Kasumi-1 (cell line): ENCODE results near the gene MYT1.

ENCODE experiments used
- DNase-seq, 2 experiments: peaks; one replicate each; lab custom pipeline; 2025; lab: John Stamatoyannopoulos, UW

The MYT1 gene

GRCh38 chr20:64214113-64214512 lies 49.9 kb downstream of the MYT1 start:
- no peak for DNase-seq

GRCh38 chr20:64214952-64215351 lies 50.7 kb downstream of the MYT1 start:
- DNase-seq, result no peak

GRCh38 chr20:64216036-64216435 lies 51.8 kb downstream of the MYT1 start:
- no peak for DNase-seq

DNA sequence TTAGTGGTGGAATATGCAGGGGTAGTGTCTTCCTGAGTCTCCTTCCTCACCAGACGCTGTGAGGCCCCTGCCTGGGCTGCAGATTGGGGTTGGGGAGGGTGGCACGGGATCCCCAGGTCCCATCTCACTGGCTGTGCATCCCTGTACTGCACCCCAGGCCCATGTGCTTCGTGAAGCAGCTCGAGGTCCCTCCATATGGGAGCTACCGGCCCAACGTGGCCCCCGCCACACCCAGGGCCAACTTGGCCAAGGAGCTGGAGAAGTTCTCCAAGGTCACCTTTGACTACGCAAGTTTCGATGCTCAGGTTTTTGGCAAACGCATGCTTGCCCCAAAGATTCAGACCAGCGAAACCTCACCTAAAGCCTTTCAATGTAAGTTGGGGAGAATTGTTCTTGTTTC lies 52.7 kb downstream of the MYT1 start:
- no peak for DNase-seq

DNA sequence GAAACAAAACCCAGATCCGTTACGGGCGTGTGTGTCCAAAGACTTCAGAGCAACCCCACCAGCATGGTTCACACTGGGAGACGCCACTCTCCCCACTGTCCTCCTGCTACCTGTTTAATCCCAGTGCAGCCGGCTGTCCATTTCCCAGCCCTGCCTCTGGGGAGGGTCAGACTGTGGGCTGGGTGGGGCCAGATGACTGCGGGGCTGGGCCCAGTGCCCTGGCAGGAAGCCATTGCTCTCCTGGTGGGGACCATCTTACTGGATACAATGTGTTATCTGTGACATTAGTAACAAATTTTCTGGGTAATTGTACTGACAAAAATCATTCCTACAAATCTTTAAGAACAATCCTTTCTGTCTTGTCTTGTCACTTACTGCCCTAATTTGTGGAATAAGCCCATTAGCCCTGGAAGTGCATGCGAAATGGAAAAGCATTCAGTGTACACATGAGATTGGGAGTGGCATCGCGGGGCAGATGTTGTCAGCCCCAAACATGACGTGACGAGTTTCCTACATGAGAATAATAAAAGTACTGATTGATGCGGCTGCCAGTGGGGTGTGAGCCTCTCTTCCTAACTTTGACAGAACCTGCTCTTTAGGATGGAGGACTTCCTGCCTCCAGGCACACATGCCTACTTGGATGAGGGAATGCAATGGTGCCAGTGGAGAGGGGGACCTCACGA lies 53.4 kb downstream of the MYT1 start:
- DNase-seq, result no peak

GRCh38 chr20:64219202-64219601 lies 55.0 kb downstream of the MYT1 start:
- no peak for DNase-seq

- DNase-seq, result no peak
Measured at GRCh38 chr20:64219730-64220129, 55.5 kb downstream of the MYT1 start.

GRCh38 chr20:64220420-64220819 lies 56.2 kb downstream of the MYT1 start:
- DNase-seq, result no peak

DNA sequence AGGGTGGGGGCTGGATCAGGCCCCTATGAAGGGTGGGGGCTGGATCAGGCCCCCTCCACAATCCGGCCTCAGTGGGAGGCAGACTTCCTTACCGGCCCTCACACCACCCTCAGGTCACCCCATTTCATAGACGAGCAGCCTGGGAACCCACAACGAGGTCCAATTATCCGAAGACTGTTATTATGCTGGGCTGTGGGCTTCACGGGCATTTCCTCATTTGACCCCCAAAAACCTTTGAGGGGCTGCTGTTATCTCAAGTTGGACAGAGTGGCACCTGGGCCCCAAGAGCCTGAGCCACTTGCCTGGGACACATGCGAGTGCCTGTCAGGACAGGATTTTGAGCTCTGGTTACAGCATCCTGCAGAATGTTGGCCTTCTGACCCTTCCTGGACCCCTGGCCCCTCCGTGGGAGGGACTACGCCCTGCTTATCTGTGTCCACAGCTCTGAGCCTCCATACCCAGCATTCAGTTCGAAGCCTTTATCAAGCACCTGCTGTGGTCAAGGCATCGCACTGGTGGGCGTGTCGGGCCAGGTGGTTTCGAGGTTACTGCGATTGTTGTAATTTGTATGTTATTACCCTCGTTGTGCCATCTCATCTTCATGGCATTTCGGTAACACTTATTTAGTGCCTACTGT lies 56.8 kb downstream of the MYT1 start:
- DNase-seq, result no peak

- DNase-seq, result no peak
Measured at GRCh38 chr20:64222291-64222735, 58.1 kb downstream of the MYT1 start.

DNA sequence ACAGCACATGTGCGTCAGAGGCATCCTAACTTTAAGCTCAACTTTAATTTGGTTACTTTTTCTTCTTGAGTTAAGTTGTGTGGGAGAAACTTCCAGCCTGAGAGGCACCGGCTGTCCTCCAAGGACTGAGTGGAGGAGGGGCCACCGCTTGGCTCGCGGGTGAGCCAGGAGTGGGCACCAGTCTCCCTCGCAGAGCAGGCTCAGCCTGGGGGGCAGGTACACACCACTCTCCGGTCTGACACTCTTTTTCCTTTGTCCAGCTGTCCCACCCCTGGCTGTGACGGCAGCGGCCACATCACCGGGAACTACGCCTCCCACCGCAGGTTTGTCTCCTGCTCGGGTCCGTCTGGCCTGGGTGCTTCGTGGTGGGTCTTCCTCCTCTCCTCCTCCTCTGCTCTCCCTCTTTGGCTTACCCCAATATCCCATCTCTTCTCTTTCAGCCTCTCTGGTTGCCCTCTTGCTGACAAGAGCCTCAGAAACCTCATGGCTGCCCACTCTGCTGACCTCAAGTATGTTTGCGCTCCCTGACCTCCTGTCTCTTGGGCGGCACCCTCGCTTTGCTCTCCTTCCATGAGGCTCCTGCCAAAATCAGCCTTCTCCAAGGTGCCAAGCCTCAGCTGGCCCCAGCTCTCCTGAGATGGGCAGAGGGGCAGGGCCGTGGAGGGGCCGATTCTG lies 58.7 kb downstream of the MYT1 start:
- DNase-seq, result no peak

GRCh38 chr20:64223526-64224067 lies 59.3 kb downstream of the MYT1 start:
- DNase-seq, result no peak

DNA sequence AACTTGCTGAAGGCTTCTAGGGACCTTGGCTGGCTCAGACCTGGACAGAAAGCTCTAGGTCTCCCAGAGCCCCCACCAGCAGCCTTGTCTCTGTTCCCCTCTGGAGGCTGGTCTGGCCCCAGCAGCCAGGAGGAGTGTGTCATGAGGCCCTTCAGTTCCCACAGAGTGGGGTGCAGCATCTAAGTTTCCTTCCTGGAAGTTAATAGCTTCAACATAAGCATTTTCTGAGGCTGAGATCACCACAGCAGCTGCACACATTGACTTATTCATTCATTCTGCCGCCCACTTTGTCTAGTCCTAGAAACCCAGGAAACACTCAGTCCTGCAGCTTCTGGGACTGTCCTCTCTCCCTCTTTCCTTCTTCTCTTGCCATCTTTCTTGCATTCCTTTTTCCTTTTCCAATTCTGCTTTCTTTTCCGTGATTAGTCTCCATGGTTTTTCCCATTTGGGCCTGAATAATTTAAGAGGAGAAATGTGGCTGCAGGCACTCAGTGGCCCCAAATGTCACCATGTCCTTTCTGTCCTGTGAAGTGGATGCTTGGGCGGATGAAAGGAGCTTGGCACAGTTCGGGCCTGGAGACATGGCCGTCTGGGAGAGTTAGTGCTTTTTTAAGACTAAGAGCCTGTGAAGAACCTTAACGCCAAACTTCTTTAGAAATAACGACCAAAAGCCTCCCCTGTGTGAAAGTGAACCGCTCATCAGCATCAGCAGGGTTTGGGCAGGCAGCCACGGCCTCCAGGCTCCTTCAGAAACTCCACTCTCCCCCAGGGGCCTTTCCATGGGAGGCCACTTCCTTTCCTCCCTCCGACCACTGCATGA lies 60.3 kb downstream of the MYT1 start:
- no peak for DNase-seq

DNA sequence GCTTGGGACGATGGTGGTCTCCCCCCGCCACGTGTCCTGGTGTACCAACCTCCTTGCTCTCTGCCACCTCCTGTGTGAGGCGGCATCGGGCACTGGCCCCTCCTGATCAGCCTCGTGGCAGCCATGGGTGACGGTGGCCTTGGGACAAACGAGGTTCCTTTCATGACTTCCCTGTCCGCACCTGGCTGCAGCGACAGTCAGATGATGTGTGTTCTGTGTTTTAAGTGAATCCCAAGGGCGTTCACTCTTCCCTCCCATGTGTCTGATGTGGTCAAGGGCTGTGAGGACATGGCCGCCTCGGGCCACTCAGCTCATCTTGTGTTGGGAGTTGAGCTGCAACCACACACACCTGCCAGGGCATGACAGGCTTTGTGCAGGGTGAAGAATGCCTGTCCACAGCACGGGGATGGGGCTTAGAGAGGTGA lies 60.9 kb downstream of the MYT1 start:
- DNase-seq, result no peak

DNA sequence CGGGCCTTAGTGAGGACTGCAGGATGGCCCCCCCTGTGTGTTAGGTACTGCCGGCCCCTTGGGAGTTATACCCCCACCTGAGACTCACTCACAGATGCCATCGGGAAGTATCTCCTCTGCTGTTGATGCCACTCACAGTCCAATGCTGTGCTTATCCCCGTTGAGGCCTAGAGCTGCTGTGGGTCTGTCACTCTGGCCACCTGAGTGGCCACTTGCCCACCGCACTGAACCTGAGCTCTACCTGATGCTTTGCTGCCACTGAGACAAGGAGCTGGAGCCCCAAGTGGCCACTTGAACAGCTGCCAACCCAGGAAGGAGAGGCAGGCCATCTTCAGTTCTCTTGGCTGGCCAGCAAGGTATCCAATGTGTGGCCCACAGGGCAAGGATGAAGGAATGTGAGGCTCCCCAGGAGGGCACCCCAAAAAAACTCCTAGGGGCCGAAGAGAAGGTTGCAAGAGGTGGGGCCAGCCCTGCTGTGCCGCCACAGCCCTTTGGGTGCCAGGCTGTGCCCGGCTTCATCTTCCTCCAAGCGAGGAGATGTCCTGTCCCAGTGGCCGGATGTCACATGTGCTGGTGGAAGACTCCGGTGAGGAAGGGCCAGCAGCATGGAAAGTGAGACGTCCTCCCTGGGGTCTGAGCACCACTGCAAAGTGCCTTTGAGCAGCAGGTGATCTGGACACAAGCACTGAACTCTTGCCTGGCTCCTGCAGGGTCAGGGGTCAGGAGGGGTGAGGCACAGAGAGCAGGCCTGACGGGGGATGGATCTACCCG lies 61.8 kb downstream of the MYT1 start:
- DNase-seq, result no peak

GRCh38 chr20:64226686-64227580 lies 62.7 kb downstream of the MYT1 start:
- no peak for DNase-seq

- DNase-seq, result no peak
Measured at GRCh38 chr20:64228086-64228653, 63.9 kb downstream of the MYT1 start.

GRCh38 chr20:64228751-64229506 lies 64.7 kb downstream of the MYT1 start:
- DNase-seq, result no peak

DNA sequence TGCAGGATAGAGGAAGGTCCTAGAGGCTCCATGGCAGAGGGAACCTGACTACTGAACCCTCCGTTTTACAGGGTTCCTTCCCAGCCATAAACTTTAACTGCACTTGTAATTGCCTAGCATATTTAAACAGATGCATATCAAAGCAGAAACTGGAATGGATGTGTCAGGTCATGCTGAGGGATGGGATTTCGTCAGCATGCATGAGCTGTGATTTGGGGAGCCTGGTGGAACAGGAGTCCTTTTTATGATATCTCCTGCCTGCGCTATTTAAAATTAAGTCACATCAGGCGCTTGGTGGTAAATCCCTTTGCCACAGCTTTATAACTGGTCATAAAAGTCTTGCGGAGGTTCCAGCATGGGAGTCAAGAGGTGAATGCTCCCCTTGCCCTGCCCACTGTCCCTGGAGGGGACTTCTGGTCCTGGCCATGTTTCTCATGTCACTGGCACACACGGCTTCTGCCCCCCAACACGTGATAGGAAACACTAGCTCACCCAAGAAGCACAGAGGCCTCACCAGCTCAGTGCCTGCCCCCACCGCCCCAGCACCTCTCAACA lies 65.3 kb downstream of the MYT1 start:
- no peak for DNase-seq
